Measurements from ENCODE around the gene GRID1. TPM values are rescaled to one million over a fixed set of nuclear protein-coding genes. Genes with fewer than 3 reads are reported as not detected.

Gene GRID1
- polyA plus RNA-seq, 1 donor (not counting 4 experiments of a cell fraction or from before 2014, with no cell fraction given): 0.01 TPM

GRCh38 chr10:86041116-86041515, 325.5 kb downstream of the GRID1 start:
- no peak for FAIRE-seq
- Histone ChIP-seq H3K9me3 (ENCODE audit: control insufficient read depth, low read depth, low read length) (no peaks in the 10 kb centered on the region), H4K20me1 (ENCODE audit: control insufficient read depth, extremely low read depth, insufficient read depth, low read length) (no peaks in the 10 kb centered on the region), H3K4me1 (ENCODE audit: control insufficient read depth, extremely low read depth, insufficient read depth, low read length) (peaks cover 4% of the 10 kb centered on the region), H3K9me1 (ENCODE audit: control insufficient read depth, extremely low read depth, insufficient read depth, low read length) (no peaks in the 10 kb centered on the region), H3K27ac (ENCODE audit: control insufficient read depth, insufficient read depth, low read length) (no peak overlapping the region), H3K9ac (ENCODE audit: control insufficient read depth, extremely low read depth, insufficient read depth, low read length) (no peak overlapping the region), H2AFZ (ENCODE audit: control insufficient read depth, low read length) (no peak overlapping the region), H3K36me3 (ENCODE audit: control insufficient read depth in 2 of 2, extremely low read depth in 1 of 2, insufficient read depth in 2 of 2, low read length in 2 of 2) (no peaks in the 10 kb centered on the region), H3K27me3 (ENCODE audit: control insufficient read depth, extremely low read depth, insufficient read depth, low read length) (no peaks in the 10 kb centered on the region), H3K4me3 (ENCODE audit: control insufficient read depth in 2 of 3, extremely low read depth in 1 of 3, insufficient read depth in 2 of 3, low read depth in 1 of 3, low read length in 3 of 3) (no peak overlapping the region), H3K4me2 (ENCODE audit: control insufficient read depth, extremely low read depth, insufficient read depth, low read depth, low read length) (no peak overlapping the region), H3K79me2 (ENCODE audit: control insufficient read depth, insufficient read depth, low read length) (no peaks in the 10 kb centered on the region)
- dilution Hi-C loops (cut with MboI; ENCODE audit: extremely low pct_ligation_motif_present, low sequenced_read_pairs): no loop called here
- TF ChIP-seq EZH2 (IDR thresholded peaks at IDR 0.05; ENCODE audit: low read length): no peak
- no peak for TF ChIP-seq CTCF (optimal IDR thresholded peaks at IDR 0.05 in 1 of 3, IDR thresholded peaks at IDR 0.05 in 1 of 3, conservative IDR thresholded peaks at IDR 0.05 in 1 of 3; ENCODE audit: extremely low read depth in 1 of 3, insufficient read depth in 2 of 3, low read length in 3 of 3)
- DNase-seq (ENCODE audit: low read depth, low spot score): no peak

- no peak overlapping the region for H3K4me3 ChIP-seq (ENCODE audit: control insufficient read depth in 2 of 3, extremely low read depth in 1 of 3, insufficient read depth in 2 of 3, low read depth in 1 of 3, low read length in 3 of 3)
- H3K27ac ChIP-seq (ENCODE audit: control insufficient read depth, insufficient read depth, low read length): no peak overlapping the region
- H4K20me1 ChIP-seq (ENCODE audit: control insufficient read depth, extremely low read depth, insufficient read depth, low read length): no peaks in the 10 kb centered on the region
- FAIRE-seq: no peak
- H2AFZ ChIP-seq (ENCODE audit: control insufficient read depth, low read length): no peak overlapping the region
- no peaks in the 10 kb centered on the region for H3K27me3 ChIP-seq (ENCODE audit: control insufficient read depth, extremely low read depth, insufficient read depth, low read length)
- H3K9me1 ChIP-seq (ENCODE audit: control insufficient read depth, extremely low read depth, insufficient read depth, low read length): no peaks in the 10 kb centered on the region
- dilution Hi-C loops (cut with MboI; ENCODE audit: extremely low pct_ligation_motif_present, low sequenced_read_pairs): no loop called here
- H3K4me1 ChIP-seq (ENCODE audit: control insufficient read depth, extremely low read depth, insufficient read depth, low read length): peaks cover 1% of the 10 kb centered on the region
- no peak overlapping the region for H3K9ac ChIP-seq (ENCODE audit: control insufficient read depth, extremely low read depth, insufficient read depth, low read length)
- no peaks in the 10 kb centered on the region for H3K9me3 ChIP-seq (ENCODE audit: control insufficient read depth, low read depth, low read length)
- no peaks in the 10 kb centered on the region for H3K36me3 ChIP-seq (ENCODE audit: control insufficient read depth in 2 of 2, extremely low read depth in 1 of 2, insufficient read depth in 2 of 2, low read length in 2 of 2)
- no peak for TF ChIP-seq EZH2 (IDR thresholded peaks at IDR 0.05; ENCODE audit: low read length)
- no peak for TF ChIP-seq CTCF (optimal IDR thresholded peaks at IDR 0.05 in 1 of 3, IDR thresholded peaks at IDR 0.05 in 1 of 3, conservative IDR thresholded peaks at IDR 0.05 in 1 of 3; ENCODE audit: extremely low read depth in 1 of 3, insufficient read depth in 2 of 3, low read length in 3 of 3)
- no peak overlapping the region for H3K4me2 ChIP-seq (ENCODE audit: control insufficient read depth, extremely low read depth, insufficient read depth, low read depth, low read length)
- H3K79me2 ChIP-seq (ENCODE audit: control insufficient read depth, insufficient read depth, low read length): no peaks in the 10 kb centered on the region
- no peak for DNase-seq (ENCODE audit: low read depth, low spot score)
Observed at GRCh38 chr10:86038371-86038770, 328.2 kb downstream of the GRID1 start.
